HUES48 (cell line): ENCODE measurements around the gene CLEC14A.

Experiments used
- H3K27ac ChIP-seq: one replicate; pipeline ENCODE4 v1.7.0; 2013; ENCODE audit warnings: low read depth, low read length, inconsistent platforms
- H3K27me3 ChIP-seq: 2 replicates; pipeline ENCODE4 v1.6.1; 2013; ENCODE audit warnings: mild to moderate bottlenecking, low read length; ENCODE audit not compliant: control insufficient read depth, insufficient read depth
- H3K36me3 ChIP-seq: 2 replicates; pipeline ENCODE4 v1.6.1; 2013; ENCODE audit warnings: low read length; ENCODE audit not compliant: control insufficient read depth, insufficient read depth
- H3K4me1 ChIP-seq: 2 replicates; pipeline ENCODE4 v1.6.1; 2013; ENCODE audit warnings: mild to moderate bottlenecking, low read length; ENCODE audit not compliant: control insufficient read depth, insufficient read depth
- H3K4me3 ChIP-seq: 2 replicates; pipeline ENCODE4 v1.5.1; 2013; ENCODE audit warnings: mild to moderate bottlenecking, low read depth, low read length
- H3K9ac ChIP-seq: 2 replicates; pipeline ENCODE4 v1.6.1; 2013; ENCODE audit warnings: mild to moderate bottlenecking, low read depth, low read length, moderate library complexity
- H3K9me3 ChIP-seq: 2 replicates; pipeline ENCODE4 v1.6.1; 2013; ENCODE audit warnings: low read length; ENCODE audit not compliant: control insufficient read depth, insufficient read depth

Gene CLEC14A

DNA sequence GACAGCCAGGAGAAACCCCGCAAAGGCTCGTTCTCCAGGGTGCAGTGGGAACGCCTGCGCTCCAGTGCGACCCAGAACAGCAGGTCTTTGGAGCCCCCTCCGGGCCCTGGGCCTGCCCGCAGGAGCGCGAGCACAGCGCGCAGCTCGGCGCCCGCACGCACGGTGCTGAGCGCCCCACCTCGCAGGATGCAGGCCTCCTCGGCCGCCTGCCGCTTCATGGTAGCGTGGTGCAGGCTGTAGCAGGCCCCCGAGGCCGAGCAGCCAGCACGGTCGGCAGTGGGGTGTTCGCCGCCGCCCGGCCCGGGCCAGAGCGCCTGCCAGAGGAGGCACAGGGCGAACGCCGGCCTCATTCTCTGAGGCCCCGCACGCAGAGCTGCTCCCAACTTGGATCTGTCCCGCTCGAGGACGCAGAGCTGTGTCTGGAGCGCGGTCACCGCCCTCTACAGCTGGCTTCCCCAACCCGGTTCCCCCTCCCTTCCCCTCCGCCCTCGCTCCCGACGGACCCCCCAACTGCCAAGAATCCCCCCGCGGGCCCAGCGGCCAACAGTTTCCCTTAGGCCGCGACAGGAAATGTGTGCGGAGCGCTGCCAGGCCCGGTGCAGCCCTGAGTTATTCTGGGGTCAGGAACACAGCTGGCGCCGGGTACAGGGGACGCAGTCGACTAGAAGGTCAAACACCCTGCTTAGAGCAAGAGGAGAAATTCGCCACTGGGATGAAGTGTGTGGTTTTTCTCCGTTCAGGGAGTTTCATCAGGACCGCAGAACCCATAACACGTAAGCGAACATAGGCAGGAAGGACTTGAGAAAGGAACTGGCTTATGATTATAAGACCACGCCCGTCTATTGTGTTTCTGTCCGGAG lies at the start of gene CLEC14A:
Gene CLEC14A, minus strand, starts transcription at position 421 of the 860 bp plus-strand sequence. Its CDS starts 71 bp downstream, at position 350.
- Histone ChIP-seq H3K4me1 (peaks cover 9% of the 10 kb centered on the region; the same call in 1 of the 2 replicates), H3K36me3 (no peaks in the 10 kb centered on the region), H3K9me3 (no peaks in the 10 kb centered on the region), H3K4me3 (peak within 1 kb of the TSS; percentile 60), H3K9ac (no peak within 1 kb of the TSS), H3K27me3 (peaks cover 90% of the 10 kb centered on the region), H3K27ac (no peak within 1 kb of the TSS)

GRCh38 chr14:38302966-38303365 lies 47.1 kb upstream of the CLEC14A start:
- no peak overlapping the region for H3K27ac ChIP-seq
- H3K9me3 ChIP-seq = no peaks in the 10 kb centered on the region
- no peak overlapping the region for H3K9ac ChIP-seq
- no peak overlapping the region for H3K4me3 ChIP-seq
- H3K36me3 ChIP-seq = no peaks in the 10 kb centered on the region
- peaks cover 3% of the 10 kb centered on the region; the same call in 1 of the 2 replicates for H3K4me1 ChIP-seq
- H3K27me3 ChIP-seq = peaks cover 13% of the 10 kb centered on the region; the same call in 1 of the 2 replicates

GRCh38 chr14:38302034-38302433 lies 46.1 kb upstream of the CLEC14A start:
- H3K27ac ChIP-seq = no peak overlapping the region
- H3K4me1 ChIP-seq = peaks cover 3% of the 10 kb centered on the region; the same call in 1 of the 2 replicates
- no peak overlapping the region for H3K4me3 ChIP-seq
- no peaks in the 10 kb centered on the region for H3K36me3 ChIP-seq
- peaks cover 12% of the 10 kb centered on the region; the same call in 1 of the 2 replicates for H3K27me3 ChIP-seq
- no peaks in the 10 kb centered on the region for H3K9me3 ChIP-seq
- no peak overlapping the region for H3K9ac ChIP-seq

DNA sequence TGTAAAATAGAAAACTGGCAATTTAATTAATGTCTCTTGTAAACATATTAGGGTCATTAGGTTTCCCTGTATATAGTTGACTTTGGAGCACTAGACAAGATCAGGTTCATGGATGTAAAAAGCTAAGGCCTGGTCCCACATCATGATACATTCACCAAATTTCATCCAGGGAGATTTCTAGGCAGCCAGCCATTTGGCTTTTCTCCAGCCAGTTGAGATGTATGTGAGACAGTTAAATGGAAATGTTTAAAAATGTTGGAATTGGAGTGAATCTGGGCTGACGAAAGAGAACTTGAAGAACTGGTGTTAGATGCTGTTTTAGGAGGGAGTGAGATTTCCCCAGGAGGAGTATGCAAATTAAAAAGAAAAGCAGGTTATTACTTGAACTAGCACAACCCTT lies 41.8 kb upstream of the CLEC14A start:
- H3K9ac ChIP-seq = no peak overlapping the region
- no peaks in the 10 kb centered on the region for H3K9me3 ChIP-seq
- peaks cover 16% of the 10 kb centered on the region; the same call in 1 of the 2 replicates for H3K27me3 ChIP-seq
- no peaks in the 10 kb centered on the region for H3K4me1 ChIP-seq
- H3K36me3 ChIP-seq = no peaks in the 10 kb centered on the region
- no peak overlapping the region for H3K4me3 ChIP-seq
- no peak overlapping the region for H3K27ac ChIP-seq

DNA sequence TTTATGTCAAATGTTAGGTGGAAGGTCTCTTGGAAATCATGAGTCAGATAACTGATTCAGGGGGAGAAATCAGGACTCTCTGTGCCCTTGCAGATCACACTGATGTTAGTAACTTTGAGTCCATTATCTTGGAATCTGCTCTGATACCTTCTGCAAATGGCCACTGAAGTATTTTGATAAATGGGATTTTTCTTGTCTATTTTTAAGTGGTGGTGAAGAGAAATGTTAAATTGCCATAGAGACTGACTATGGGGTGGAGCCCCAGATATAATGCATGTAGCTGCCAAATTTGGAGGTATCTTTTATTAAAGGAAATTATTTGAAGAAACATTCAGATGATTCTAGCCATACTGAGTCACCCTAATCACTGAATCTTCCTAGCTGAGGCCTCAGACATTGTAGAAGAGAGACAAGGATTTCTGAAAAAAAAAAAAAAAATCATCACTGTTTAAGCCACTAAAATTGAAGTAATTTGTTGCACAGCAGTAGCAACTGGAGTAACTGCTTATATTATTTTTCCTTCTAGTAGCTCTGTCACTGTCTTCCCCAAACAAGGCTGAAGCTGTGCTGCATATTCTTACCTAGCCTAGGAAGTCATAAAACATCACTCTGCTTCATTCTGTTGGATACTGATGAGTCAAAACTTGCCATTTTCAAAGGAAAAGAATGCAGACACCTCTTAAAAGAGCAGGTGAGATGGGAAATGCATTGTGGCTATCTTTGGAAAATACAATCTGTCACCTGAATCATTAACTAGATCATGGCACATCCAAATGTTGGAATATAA lies 36.0 kb upstream of the CLEC14A start:
- Histone ChIP-seq H3K27ac (no peak overlapping the region), H3K4me1 (no peaks in the 10 kb centered on the region)

GRCh38 chr14:38290601-38291188 lies 34.8 kb upstream of the CLEC14A start:
- H3K4me1 ChIP-seq = no peaks in the 10 kb centered on the region
- no peaks in the 10 kb centered on the region for H3K36me3 ChIP-seq
- H3K9me3 ChIP-seq = no peaks in the 10 kb centered on the region
- no peaks in the 10 kb centered on the region for H3K27me3 ChIP-seq
- no peak overlapping the region for H3K27ac ChIP-seq
- no peak overlapping the region for H3K9ac ChIP-seq
- no peak overlapping the region for H3K4me3 ChIP-seq

More for the DNA sequence above, 36.0 kb upstream of the CLEC14A start:
- no peak overlapping the region for H3K4me3 ChIP-seq
- peaks cover 5% of the 10 kb centered on the region; the same call in 1 of the 2 replicates for H3K27me3 ChIP-seq
- H3K9ac ChIP-seq = no peak overlapping the region
- no peaks in the 10 kb centered on the region for H3K9me3 ChIP-seq
- no peaks in the 10 kb centered on the region for H3K36me3 ChIP-seq

GRCh38 chr14:38286452-38286851 lies 30.6 kb upstream of the CLEC14A start:
- no peak overlapping the region for H3K27ac ChIP-seq

GRCh38 chr14:38285962-38286361 lies 30.1 kb upstream of the CLEC14A start:
- Histone ChIP-seq H3K4me1 (no peaks in the 10 kb centered on the region), H3K9ac (no peak overlapping the region), H3K9me3 (no peaks in the 10 kb centered on the region), H3K27ac (no peak overlapping the region), H3K4me3 (no peak overlapping the region), H3K27me3 (peaks cover 10% of the 10 kb centered on the region), H3K36me3 (no peaks in the 10 kb centered on the region)

More at GRCh38 chr14:38286452-38286851, 30.6 kb upstream of the CLEC14A start:
- Histone ChIP-seq H3K4me3 (no peak overlapping the region), H3K9ac (no peak overlapping the region), H3K36me3 (no peaks in the 10 kb centered on the region), H3K9me3 (no peaks in the 10 kb centered on the region), H3K4me1 (no peaks in the 10 kb centered on the region), H3K27me3 (peaks cover 10% of the 10 kb centered on the region)

DNA sequence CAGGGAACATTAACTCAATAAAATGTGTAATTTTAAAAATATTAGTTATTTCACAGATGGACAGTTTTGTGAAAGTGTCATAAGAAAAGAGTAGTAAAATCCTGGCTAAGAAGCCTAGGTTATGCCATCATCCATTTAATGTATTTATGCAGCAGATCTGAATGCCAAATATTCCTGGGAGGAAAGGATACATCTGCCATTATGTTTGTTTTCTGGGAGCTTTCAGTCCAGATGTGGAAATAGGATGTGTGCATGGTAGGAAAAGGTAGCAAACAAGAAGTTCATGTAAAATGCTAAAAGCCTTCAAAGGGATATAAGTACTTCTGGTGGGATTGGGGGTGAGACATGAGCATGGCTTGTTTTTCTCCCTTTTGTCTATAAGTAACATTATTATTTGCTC lies 27.0 kb upstream of the CLEC14A start:
- Histone ChIP-seq H3K9me3 (no peaks in the 10 kb centered on the region), H3K36me3 (no peaks in the 10 kb centered on the region), H3K4me3 (no peak overlapping the region), H3K27me3 (peaks cover 10% of the 10 kb centered on the region), H3K27ac (no peak overlapping the region), H3K9ac (no peak overlapping the region), H3K4me1 (no peaks in the 10 kb centered on the region)

- H3K9me3 ChIP-seq = no peaks in the 10 kb centered on the region
- H3K4me1 ChIP-seq = peaks cover under 1% of the 10 kb centered on the region; the same call in 1 of the 2 replicates
- H3K27me3 ChIP-seq = peaks cover 21% of the 10 kb centered on the region
- H3K27ac ChIP-seq = no peak overlapping the region
- H3K9ac ChIP-seq = no peak overlapping the region
- no peak overlapping the region for H3K4me3 ChIP-seq
- no peaks in the 10 kb centered on the region for H3K36me3 ChIP-seq
Observed at GRCh38 chr14:38280081-38280480, 24.2 kb upstream of the CLEC14A start.
